DMS 273 (cell line): ENCODE results near the gene SESN2.

ENCODE experiments used
- DNase-seq: peaks from one replicate; lab custom pipeline; 2025; ENCODE audit not compliant: unreplicated experiment; lab: John Stamatoyannopoulos, UW

The SESN2 gene

GRCh38 chr1:28249013-28249865, 10.1 kb upstream of the SESN2 start:
- DNase-seq, result peak; percentile 81

DNA sequence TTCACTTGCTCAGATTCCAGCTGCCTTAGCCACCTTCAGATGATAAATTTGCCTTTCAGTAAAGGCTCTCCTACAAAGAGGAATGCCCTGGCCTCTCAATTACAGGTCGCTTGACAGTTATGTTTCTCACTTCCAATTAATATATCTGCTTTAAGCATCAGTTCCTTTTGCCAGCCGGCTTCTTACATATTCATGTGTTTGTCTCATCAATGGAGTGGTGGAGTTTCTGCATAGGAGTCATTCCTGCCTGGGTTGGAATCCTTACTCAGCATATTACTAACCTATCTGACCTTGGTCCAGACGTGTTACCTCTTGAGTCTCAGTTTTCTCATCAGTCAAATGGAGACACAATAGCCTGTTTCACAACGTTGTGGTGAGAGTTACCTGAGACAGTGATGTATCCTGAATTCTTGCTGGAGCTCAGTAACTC, 9.4 kb upstream of the SESN2 start:
- no peak for DNase-seq

- no peak for DNase-seq
These were observed 3.0 kb upstream of the SESN2 start for GRCh38 chr1:28256197-28256827.

DNA sequence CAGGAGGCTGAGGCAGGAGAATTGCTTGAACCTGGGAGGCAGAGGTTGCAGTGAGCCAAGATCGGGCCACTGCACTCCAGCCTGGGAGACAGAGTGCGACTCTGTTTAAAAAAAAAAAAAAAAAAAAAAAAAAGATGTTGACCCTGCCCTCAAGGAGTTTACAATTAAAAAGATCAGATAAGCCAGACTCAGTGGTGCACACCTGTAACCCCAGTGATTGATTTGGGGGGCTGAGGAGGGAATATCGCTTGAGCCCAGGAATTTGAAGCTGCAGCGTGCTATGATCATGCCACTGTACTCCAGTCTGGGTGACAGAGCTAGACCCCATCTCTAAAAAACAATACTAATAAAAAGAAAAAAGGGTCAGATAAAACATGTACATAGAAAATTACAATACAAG, 1.6 kb upstream of the SESN2 start:
- no peak for DNase-seq

GRCh38 chr1:28258628-28259251, 578 bp upstream of the SESN2 start:
- no peak for DNase-seq

DNA sequence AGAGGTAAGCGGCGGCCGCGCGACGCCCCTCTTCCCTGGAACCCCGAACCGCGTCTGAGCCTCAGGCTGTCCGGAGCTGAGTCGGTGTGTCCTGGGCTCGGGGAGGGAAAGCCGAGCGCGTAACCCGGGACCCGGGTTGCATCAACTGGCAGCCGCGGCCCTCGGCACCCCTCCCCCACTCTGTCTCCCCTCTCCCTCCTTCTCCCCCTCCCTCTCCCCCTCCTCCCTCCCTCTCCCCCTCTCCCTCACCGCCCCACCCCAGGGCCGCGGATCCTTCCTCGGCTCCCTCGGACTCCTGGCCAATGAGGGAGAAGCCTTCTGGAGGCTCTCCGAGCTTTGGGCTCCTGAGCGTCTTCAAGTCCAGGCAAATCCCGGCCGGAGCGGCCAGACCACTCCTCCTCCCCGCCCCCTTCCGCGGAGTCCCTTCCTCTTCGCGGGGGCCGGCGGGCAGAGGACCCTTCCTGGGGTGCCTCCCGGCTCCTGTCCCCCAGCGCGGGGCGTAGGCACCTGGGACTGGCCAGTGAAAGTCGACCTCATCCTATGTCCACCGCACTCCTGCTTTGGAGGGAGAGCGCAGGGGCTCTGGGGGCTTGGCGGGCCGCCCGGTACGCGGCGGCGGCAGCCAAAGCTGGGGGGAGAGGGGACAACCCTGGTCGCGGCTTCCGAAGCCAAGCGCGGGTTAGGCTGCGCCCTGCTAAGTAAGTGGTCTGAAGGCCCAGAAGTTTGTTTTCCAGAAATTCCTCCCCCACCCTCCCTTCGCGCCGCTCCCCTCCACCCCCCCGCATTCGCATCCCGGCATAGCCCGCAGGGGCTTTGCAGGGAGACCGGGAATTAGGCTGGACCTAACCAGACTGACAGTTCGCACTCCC, 850 bp downstream of the SESN2 start:
- peak; percentile 73 for DNase-seq

GRCh38 chr1:28260803-28261174, 1.5 kb downstream of the SESN2 start:
- DNase-seq, result no peak

GRCh38 chr1:28264897-28265296, 5.6 kb downstream of the SESN2 start:
- no peak for DNase-seq

DNA sequence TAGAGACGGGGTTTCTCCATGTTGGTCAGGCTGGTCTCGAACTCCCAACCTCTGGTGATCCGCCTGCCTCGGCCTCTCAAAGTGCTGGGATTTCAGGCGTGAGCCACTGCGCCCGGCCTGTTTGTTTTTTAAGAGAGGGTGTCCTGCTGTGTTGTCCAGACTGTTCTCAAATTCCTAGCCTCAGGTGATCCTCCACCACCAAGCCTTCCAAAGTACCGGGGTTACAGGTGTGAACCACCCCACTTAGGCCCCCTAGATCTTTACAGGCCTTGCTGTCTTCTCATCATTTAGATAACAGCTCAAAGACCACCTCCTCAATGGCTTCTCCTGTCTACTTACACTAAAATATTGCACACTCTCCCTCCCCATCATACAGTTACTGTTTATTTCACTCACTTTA, 6.3 kb downstream of the SESN2 start:
- no peak for DNase-seq

- DNase-seq, result no peak
These were observed 7.6 kb downstream of the SESN2 start for GRCh38 chr1:28266920-28267322.

- no peak for DNase-seq
These were observed 8.3 kb downstream of the SESN2 start for GRCh38 chr1:28267633-28268032.

- DNase-seq, result no peak
These were observed 10.2 kb downstream of the SESN2 start for GRCh38 chr1:28269529-28269928.

- no peak for DNase-seq
These were observed 13.0 kb downstream of the SESN2 start for GRCh38 chr1:28272215-28272852.

DNA sequence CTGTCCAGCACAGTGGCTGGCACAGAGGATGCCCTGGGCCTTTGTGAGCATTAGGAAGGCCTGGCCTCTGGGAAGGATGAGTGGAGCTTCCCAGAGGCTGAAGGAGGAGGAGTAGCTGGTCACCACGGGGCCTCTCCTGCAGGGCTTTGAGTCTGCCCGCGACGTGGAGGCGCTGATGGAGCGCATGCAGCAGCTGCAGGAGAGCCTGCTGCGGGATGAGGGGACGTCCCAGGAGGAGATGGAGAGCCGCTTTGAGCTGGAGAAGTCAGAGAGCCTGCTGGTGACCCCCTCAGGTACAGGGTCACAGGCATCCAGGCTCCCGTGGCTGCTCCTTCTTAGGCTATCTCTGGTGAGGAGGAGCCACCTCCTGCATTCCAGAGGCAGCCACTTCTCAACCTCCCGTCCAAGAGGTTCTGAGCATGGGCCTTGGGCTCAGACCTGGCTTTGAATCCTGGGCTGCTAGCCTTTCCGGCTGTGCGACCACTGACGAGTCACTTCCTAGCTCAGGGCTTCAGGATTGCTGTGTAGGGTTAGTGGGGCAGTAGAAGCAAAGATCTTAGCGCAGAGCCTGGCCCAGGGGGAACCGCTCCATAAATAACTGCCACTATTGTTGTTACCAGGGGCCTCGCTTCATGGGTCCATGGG, 14.0 kb downstream of the SESN2 start:
- DNase-seq, result no peak

GRCh38 chr1:28278763-28279162, 19.4 kb downstream of the SESN2 start:
- no peak for DNase-seq

DNA sequence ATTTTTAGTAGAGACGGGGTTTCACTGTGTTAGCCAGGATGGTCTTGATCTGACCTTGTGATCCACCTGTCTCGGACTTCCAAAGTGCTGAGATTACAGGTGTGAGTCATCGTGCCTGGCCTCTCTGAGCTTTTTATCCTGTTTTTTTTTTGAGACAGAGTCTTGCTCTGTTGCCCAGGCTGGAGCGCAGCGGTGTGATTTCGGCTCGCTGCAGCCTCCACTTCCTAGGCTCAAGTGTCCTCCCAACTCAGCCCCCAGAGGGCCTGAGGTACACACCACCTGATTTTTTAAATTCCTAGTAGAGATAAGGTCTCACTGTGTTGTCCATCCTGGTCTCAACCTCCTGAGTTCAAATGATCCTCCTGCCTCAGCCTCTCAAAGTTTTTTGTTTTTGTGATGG, 20.4 kb downstream of the SESN2 start:
- no peak for DNase-seq

GRCh38 chr1:28280501-28280900, 21.2 kb downstream of the SESN2 start:
- DNase-seq, result no peak

DNA sequence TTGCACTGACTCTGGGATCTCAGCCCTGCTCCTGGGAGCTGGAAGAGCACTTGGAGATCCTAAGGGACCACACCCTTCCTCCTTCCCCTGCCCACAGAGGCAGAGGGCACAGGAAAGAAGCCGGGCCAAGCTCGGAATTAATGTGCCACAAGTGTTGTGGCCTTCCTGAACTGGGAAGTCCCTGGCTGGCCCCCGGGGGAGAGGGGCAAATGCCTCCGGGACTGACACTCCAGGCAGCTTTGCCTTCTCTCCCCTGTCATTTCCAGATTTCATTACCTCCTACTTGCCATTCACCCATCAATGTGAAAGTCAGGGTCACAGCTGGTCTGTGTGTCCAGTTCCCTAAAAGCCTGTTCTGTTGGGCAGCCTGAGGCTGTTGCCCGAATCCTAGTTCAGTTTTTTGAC, 21.7 kb downstream of the SESN2 start:
- no peak for DNase-seq

DNA sequence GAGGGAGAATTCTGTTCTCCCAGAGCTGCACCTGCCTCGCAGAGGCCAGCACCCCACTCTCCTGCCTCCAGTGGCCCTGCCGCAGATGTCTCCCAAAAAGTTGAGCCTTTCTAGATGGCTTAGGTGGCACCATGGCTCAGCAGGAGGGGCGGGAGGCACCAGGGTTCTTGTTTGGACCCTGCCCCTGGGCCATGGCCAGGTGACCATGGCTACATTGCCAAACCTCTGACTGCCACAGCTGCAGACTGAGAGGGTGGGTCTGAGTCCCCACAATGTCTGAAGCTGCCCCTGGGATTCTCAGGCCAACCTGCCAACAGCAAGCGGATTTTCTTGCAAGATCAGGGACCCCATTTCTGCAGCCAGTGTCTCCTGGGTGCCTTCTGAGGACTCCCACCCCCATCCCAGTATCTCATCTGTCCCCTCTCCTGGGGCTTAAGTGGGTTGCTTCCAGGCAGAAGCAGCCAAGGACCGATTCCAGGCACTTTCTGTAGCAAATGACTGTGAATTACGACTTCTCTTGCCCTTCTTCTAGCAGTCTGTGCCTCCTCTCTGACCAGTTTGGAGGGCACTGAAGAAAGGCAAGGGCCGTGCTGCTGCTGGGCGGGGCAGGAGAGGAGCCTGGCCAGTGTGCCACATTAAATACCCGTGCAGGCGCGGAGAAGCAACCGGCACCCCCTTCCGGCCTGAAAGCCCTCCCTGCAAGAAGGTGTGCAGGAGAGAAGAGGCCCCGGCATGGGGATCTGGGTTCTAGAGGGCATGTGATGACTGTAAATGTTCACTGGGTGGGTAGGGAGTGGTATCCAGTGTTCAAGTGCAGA, 22.5 kb downstream of the SESN2 start:
- DNase-seq, result no peak
